Superior temporal gyrus (tissue), 1 donor: Measurements from ENCODE around the gene NRG3.

Experiments used
- DNase-seq: peaks from one replicate; pipeline ENCODE4 v3.0.0-alpha.2; 2016; ENCODE audit errors: extremely low spot score

NRG3 gene

DNA sequence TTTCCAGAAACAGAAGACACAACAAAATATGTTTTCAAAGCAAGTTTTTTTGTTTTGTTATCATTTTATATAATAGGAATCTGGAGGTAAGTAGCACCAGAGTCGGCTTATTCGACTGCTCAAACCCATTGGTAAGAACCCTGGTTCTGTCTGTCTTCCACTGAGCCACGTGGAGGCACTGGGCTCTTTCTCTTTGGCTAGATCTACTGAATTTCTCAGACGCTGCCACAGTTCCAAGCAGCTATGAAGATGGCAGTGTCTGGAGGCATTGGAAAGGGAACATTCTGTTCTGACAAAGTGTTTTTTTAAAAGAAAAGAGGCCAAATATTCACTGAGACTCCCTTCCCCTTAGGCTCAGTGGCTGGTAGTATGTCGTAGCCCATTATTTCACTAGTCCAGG lies 338.8 kb downstream of the NRG3 start:
- DNase-seq = no peak

DNA sequence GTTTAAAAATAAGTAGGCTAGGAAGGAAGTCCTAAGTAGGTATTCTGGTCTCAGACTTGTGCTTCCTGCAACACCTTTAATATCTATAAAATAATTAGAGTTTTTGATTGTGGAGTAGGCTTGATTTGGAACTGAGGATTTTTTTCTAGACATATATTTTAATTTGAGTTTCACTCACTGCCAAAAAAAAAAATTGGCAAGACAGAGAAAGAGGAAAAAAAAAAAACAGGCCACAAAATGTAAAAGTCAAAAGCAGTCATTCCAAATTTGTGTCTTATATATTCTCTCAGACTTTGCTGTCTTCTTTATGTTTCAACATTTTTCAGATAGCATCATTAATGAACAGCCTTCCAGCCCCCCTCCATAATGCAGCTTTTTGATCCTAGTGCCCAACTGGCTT lies 346.1 kb downstream of the NRG3 start:
- DNase-seq = no peak

DNA sequence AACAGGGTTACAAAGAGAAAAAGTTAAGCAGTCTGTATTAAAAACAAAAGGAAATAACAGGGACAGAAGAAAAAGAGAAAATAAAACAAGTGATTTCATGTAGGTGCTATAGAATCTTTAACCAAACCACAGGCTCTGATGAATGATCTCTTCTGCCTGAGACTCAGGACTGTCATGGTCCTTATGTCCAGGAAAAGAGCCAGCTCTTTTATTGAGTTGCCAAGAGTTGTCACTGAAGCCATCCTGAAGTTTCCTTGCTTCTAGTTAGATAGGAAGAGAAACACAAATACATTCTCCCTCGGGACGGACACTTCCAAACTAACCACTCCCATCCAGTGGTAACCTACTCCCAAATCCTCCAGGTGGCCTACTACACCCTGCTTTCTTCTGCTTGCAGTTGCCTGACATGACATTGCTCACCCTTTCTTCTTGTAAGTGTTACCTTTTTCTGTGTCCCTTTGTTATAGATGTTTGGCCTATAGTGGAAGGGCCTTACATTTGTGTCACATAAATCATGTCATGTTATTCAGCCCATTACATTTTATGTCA lies 346.7 kb downstream of the NRG3 start:
- DNase-seq = no peak

DNA sequence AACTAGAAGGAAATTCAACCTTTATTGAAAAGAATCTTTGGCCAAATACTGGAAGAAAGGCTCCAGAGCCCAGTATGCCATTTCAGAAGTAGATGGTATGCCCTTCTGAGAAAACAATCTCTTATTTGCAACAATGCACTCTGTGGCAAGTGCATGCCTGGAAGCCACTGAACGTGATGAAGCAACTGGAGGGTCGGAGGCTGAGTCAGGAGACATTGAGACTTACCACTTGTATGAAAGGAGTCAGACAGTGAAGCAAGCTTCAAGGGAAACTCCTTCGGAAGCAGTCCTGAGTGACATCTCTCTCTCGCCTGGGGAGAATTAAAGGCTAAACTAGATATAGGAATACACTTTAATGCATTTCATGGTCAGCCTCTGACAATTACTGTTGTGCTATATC lies 353.7 kb downstream of the NRG3 start:
- no peak for DNase-seq

DNA sequence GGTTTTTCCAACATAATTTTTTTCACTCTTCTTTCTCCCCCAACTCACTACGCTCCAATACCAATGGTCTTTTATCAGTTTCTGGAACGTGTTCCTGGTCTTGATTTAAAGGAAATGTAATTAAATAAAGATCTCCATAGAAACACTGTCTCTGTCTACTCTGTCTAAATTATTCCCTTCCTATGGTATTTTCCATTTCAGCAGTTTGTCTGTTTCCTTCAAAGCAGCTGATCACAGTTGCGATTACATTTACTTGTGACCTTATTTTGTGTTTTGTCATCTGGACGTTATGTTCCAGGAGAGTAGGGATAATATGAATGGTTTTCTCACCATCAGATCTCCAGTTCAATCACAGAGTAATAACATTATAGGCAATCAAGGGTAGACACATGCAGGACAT lies 359.2 kb downstream of the NRG3 start:
- DNase-seq = no peak

DNA sequence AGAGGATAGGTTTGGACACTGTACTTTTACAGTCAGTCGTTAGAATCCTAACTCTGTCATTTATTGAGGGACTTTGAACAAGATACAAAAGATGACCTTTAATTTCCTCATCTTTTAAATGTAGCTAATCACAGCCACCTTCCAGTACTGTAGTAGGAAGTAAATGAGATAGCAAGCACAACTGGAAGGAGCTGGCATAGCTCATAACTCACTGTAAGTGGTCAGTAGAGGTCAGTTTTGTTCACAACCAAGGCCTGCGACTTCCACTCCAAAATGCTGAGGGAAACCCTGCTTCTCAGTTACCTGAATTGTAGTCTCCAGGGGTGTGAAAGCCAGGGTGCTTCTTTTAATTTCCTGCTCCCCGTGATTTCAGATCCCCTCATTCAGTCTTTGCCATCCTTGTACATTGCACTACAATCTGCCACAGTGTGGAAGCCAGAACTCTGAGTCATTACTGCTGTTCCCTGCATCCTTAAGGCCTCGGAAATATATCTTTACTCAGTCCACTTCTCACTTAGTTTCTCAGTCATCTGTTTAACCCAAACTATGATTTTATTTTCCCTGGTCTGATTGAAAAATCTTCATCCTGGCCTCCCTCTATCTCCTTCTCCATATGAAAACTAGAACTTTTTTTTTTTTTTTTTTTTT lies 361.2 kb downstream of the NRG3 start:
- DNase-seq = no peak

DNA sequence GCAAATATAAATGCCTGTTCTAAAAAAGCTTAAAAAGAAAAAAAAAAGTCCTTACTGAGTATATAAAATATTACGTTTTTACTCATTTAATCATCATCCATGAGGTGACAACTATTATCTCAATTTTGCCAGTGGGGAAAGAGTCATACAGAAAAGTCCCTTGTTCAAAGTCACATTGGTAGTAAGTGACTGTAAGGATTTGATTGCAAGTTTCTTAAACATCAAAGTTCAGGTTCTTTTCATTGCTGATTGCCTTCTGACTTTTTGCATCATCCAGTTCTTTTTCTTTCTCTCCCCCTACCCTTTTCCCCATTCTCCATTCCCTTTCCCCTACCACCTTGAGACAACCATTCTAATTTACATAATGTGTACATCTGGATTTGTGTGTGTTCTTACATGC lies 363.3 kb downstream of the NRG3 start:
- DNase-seq = no peak

DNA sequence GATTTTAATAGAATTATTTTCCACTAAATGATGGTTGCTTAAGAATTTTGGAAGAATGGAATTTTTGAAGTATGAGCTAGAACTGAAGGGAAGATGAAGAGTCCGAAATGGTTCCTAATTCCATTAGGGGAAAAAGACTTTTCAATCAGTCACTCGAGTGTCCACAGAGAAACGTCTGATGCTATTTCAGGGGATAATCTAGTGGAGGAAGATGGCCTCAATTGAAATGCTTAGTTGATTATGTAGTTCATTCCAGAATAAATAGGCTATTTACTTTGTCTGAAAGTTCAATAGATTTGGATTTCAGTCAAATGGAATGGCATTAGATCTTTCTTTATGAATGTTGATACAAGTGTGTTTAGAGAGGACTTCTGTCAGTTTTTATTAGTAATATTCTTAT lies 365.4 kb downstream of the NRG3 start:
- DNase-seq = no peak

DNA sequence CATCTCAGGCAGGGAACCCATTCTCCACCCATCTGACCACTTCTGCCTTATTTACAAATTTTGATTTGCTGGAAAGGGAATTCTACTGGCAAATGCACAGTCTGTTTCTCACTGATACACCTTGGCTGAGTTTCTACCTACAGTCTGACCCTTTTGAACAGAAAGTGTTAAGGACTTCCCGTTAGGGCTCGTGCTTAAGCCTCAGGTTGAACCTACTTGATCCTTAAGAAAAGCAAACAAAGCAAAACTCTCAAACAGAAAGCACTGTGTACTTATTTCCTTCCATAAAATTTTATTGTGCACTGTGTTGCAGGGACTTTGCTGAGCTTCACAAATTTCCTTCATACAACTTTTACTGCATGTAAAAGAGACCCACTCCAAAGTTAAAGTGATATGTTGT lies 367.8 kb downstream of the NRG3 start:
- no peak for DNase-seq

DNA sequence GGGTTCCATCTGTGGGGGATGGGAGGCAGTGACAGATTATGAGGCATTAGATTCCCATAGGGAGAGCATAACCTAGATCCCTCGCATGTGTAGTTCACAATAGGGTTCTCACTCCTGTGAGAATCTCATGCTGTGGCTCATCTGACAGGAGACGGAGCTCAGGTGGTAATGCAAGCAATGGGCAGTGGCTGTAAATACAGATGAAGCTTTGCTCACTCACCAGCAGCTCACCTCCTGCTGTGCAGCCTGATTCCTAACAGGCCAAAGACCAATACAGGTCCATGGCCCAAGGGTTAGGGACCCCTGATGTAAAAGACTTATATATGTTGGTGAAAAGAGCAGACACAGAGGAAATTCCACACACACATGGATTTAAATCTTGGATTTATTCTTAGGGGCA lies 370.2 kb downstream of the NRG3 start:
- no peak for DNase-seq

DNA sequence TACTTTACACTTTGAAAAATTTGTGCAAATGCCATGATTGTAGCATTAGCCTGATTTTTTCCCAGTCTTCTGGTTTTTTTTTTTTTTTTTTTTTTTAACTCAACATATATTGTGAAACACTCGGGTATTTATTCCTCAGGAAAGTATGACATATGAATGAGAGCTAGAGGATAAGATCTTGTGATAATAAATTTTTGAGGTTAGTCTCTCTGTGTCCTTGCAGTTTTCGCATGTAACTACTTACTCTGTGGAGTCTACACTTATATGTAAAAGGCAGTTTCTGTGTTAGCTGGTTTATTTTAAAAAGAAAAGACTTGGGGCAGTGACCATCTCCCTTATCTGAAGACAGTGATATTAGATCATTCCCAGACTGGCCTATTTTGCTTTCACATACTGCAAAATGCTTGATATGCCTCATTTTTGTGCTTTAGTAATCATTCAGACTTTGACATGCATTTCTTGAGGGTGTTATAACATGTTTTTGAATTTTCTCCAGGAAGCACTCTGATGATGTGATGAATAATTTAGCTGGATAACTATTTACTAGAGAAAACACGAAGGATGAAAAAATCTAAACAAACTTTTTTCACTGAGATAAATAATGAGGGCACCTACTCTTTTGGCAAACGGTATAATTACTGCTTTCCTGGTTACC lies 371.0 kb downstream of the NRG3 start:
- no peak for DNase-seq

DNA sequence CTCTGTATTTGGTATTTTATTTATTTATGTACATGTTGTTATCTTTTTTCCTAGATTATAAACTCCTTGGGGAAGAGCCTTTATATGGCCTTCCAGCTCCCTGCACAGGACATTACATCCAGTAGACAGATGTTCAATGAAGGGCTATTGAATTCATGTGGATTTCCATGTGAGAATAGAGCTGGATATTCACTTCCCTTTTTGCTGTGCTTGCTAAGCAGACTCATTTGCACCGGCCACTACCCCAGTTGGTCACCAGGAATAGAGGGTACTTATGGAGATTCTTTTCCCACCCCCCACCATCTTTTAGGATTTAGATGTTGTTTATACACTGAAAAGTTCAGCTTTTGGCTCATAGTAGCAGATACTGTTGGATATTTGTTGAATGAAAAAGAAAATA lies 374.1 kb downstream of the NRG3 start:
- no peak for DNase-seq

DNA sequence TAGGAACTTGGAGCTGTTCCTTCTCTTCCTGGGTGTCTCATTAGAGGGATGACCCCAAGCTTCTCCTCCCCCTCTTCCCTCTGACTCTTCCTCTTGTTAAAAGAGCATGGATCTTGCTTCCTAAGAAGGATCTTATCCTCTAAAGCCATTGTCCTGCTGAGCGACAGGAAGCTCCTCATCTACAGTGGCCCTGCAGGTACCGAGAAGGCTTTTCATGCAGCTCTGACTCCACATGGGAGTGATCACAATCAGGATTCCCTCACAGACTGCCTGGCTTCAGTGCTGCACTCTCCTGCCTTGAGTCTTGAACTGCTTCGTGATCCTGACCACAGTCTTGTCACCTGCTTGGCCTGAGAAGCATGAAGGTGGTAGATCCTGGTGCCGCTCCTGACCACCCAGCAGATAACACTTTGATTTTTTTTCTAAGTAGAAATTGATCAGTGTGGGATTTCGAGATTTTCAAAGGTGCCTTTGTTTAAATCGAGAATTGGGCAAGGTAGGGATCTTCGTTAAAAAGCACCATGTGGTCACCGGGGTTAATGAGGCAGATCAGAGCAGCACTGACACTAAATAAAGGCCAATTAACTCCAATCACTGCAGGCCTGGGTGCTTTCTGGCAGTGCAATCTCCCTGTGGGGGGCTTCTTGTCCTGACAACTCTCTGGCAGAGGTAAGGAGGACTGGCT lies 376.4 kb downstream of the NRG3 start:
- no peak for DNase-seq

DNA sequence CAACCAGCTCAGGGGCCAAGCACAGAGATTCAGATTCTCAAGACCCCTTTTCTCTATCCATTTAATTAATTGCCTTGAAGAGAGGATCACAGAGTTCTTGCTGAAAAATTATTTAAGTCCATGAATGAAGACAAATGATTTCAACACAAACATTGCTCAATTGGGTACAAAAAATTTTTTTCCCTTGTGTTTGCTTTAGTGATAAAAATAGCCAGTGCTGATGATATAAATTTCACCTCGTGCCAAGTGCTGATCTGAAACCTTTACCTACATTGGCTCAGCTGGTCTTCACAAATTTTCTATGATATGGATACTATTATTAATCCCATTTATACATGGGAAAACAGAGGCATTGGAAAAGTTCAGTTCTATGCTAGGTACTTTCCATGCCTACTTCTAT lies 377.1 kb downstream of the NRG3 start:
- no peak for DNase-seq

DNA sequence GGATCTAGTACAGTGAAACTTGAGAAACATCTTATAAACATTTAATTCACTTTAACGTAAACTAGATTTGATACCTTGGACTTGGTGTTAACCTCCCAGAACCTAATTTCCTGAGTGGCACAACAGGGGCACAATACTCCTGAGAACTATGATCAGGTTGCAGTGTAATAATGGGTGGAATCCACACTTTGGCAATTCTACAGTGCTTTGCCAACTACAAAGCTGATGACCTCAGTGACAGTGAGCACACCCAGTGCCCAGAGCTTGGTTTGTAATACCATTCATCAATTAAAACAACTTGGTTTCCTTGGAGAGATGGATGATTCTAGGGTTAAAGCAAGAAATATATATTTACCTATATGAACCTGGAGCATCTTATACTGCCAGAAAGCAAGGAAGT lies 379.2 kb downstream of the NRG3 start:
- no peak for DNase-seq

DNA sequence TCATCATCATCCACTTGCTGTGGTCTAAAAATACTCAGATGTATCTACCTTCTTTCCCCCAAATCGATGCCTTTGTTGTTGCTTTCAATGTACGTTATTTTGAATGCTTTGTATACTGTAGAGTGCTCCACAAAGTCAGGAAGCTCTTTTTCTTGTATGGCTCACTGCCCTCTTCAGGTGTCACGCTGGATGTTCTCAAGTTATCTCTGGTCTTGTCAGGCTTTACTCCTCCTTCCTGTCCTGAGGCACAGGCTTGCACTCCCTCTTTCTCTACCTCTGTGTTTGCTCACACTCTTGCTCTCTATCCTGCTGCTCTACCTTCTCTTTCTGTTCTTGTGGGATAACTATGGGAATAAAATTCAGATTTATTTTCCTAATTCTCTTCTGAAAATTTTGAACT lies 381.3 kb downstream of the NRG3 start:
- no peak for DNase-seq

DNA sequence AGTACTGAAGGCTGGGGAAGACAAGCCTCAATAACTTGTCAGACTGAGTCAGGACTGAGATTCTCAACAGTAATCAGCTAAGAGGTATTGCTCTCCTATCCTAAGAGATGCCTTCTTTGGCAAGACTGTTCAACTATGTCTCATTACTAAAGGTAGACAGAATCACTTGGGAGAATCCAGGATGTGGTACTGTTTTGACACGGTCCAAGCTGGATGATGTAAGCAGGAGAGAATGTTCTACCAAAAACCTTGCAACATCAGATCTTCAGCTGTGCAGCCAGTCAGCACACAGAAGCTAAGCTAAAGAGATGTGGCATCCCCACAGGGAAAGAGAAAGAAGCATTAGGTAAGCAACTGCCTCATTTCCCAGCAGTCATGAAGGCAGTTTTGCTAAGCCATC lies 391.4 kb downstream of the NRG3 start:
- no peak for DNase-seq

DNA sequence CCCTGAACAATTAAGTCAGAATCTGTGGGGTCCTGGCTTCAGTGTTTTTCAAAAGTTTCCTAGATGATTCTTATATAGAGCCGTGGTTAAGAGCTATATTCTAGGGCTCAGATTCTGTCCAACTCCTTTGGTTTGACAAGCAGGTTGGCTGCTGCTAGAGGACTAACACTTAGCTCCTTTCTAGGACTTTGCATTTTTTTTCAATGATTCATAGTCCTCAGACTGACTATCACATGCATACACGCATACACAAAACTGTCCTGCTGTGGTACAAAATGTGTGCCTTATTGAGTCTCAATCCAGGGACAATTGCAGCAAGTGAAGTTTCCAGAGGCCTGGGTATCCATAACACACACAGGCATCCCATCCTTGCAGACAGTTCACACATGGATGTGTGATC lies 392.0 kb downstream of the NRG3 start:
- DNase-seq = no peak

DNA sequence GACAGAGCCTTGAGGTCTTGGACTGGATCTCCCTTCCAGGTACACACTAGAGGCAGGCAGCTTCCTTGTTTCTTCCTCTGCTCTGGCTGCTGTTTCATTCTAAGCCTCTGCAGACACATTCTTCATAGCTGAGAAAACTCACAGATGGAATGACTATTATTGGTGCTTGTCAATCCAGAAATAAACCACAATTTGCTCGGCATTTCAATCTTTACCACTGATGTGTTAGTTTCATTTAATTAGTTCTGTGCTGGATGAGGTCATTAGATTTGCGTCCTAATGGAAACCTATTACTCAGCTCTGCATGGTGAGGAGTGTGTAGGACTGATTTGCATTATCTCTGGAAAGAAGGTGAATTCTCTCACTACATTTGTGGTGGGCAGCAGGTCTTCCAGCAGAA lies 392.5 kb downstream of the NRG3 start:
- DNase-seq = peak; percentile 38

DNA sequence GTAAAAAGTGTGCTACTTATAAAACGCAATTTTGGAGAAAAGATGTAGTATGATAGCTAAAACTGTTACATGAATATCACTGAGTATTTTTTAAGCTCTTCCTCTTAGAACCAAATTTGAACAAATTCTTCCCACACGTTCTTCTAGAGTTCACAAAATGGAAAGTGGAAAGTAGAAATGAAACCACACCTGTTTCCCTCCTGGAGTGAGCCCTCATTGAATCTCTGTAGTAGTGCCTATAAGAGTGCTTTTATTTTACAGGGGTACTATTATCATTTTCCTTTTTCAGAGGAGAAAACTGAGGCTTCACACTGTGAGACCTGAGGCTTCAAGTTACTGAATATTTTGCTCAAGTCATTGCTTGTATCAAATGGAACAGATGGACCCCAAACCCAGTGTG lies 393.0 kb downstream of the NRG3 start:
- no peak for DNase-seq

DNA sequence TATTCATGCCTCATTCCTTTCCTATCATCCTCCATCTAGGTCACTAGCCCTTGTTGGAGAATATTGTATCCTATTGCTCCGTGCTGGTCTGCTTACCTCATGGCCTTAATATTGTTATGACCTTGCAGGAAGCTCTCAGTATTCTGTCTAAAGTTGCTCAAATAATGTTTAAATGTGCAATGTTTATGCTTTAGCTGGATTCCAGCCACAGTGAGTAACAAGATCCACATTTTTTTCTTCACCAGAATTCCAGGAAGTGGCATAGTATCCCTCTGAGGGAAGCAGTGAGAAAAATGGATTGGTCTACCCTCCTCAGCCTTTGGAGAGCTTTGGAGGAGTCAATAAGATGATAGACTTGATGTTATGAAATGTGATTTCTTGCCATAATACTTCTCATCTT lies 402.6 kb downstream of the NRG3 start:
- no peak for DNase-seq

DNA sequence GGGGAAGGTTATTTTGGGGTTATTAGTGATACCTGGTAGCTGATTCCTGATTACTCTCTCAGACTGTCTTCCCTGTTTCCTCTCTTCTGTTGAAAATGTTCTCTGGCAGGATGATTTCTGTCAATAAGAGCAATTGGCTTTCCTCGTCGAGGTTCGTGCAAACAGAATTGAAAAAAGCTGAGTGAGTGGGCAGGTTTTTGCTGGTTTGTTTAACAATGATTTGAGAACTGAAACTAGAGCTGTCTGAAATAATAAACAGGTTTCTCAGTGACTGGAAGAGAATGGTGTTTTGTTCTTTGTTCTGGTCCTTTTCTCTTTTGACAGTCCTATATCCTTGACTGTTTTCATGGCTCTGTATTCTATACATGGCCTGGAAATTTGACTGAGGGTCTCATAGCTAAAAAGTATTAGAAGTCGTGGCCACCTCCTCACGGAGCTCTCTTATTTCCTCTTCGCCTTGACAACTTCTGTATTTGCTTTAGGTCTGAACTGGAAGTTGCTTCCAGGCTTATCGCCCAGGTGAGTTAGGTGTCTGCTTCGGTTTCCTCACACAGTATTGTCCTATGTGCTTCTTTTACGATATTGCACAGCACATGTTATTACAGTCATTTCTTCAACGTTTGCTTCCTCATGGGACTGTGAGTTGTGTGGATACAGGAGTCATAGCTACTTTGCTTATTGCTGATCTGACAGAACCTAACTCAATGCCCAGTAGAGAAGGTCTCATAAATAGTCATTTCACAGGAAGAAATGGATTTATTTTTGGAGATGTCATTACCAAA lies 403.6 kb downstream of the NRG3 start:
- no peak for DNase-seq
